HCT116 (cell line): ENCODE measurements around the gene TMEM205. TPM values are rescaled to one million over a fixed set of nuclear protein-coding genes. Genes with fewer than 3 reads are reported as not detected.
A peak's percentile ranks its signal among the peaks of the same experiment; 100 is the strongest.

Experiments
- ATAC-seq: fragments of 200-7000 bp; cut with Tn5 transposase; 2 replicates; pipeline ENCODE4 v1.9.1; 2020; ENCODE audit warnings: mild to moderate bottlenecking, moderate library complexity
- BruUV-seq: library from RNA; stranded (reverse); fragments of 400-500 nt; replicated peaks from 2 replicates; lab custom pipeline; 2021; lab: Mats Ljungman, UMichigan
- CTCF ChIA-PET: fragments of 300-600 bp; sonication (Branson Sonifier 250); formaldehyde crosslinking; loops from one replicate; lab custom pipeline; 2021; ENCODE audit warnings: antibody characterized with exemption; lab: Charles Lee
- POLR2A ChIA-PET: fragments of 300-600, 350-600 bp; sonication (Branson Sonifier 250); formaldehyde crosslinking; loops from one replicate; lab custom pipeline; 2021; ENCODE audit warnings: antibody characterized with exemption; lab: Charles Lee
- RAD21 ChIA-PET, 2 experiments: fragments of 300-600 bp; sonication (Branson Sonifier 250); formaldehyde crosslinking; loops; one replicate each; lab custom pipeline; 2023; ENCODE audit warnings: low total read pairs in 2 of 2; ENCODE audit not compliant: uncharacterized antibody in 2 of 2, unreplicated experiment in 2 of 2, low non-redundant PET in 1 of 2; lab: Charles Lee
- DNase-seq: peaks from one replicate; pipeline ENCODE4 v3.0.0-alpha.2; 2010; ENCODE audit warnings: low read depth, low spot score
- H2AFZ ChIP-seq: fragments of 200-600 bp; shearing (Covaris generic), sonication (generic); 2 replicates; pipeline ENCODE4 v1.6.1; 2017; ENCODE audit warnings: low read depth, mixed run types, mixed read lengths, antibody characterized with exemption, low read length; ENCODE audit not compliant: poor library complexity, severe bottlenecking
- H3K27ac ChIP-seq: 2 replicates; pipeline ENCODE4 v1.5.1; 2012; ENCODE audit warnings: low read depth, low read length
- H3K27me3 ChIP-seq: fragments of 200-600 bp; sonication (generic); 2 replicates; pipeline ENCODE4 v1.6.1; 2016; ENCODE audit warnings: mixed run types, low read length, mixed read lengths; ENCODE audit not compliant: insufficient read depth
- H3K36me3 ChIP-seq, 2 experiments: fragments of 200-500 bp in 1 of 2; fragments of 200-600 bp in 1 of 2; sonication (Bioruptor generic) in 1 of 2; sonication (generic) in 1 of 2; 2 replicates each; pipeline versions ENCODE4 v1.5.1 to v1.6.1; 2014 to 2016; ENCODE audit warnings: low read length in 2 of 2, inconsistent platforms in 1 of 2, mixed read lengths in 1 of 2, mixed run types in 1 of 2; ENCODE audit not compliant: insufficient read depth in 2 of 2, control insufficient read depth in 1 of 2
- H3K4me1 ChIP-seq, 2 experiments: fragments of 200-600 bp in 1 of 2; sonication (generic) in 1 of 2; 2 replicates each; pipeline versions ENCODE4 v1.5.1 to v1.6.1; 2012 to 2017; ENCODE audit warnings: low read length in 2 of 2, inconsistent platforms in 1 of 2, mild to moderate bottlenecking in 1 of 2, mixed read lengths in 1 of 2, mixed run types in 1 of 2, moderate library complexity in 1 of 2; ENCODE audit not compliant: insufficient read depth in 2 of 2, control insufficient read depth in 1 of 2
- H3K4me2 ChIP-seq: fragments of 200-600 bp; sonication (generic); 2 replicates; pipeline ENCODE4 v1.6.1; 2017; ENCODE audit warnings: mixed run types, low read length, mixed read lengths
- H3K4me3 ChIP-seq, 2 experiments: fragments of 200-600 bp in 1 of 2; sonication (generic) in 1 of 2; replicated peaks in 1 of 2; 2 replicates each; pipeline ENCODE4 v1.5.1; 2011 to 2016; ENCODE audit warnings: low read length in 2 of 2, control low read depth in 1 of 2, low read depth in 1 of 2, mild to moderate bottlenecking in 1 of 2, mixed read lengths in 1 of 2, mixed run types in 1 of 2
- H3K79me2 ChIP-seq: fragments of 200-600 bp; sonication (generic); 2 replicates; pipeline ENCODE4 v1.6.1; 2017; ENCODE audit warnings: mild to moderate bottlenecking, mixed run types, low read length, moderate library complexity, mixed read lengths; ENCODE audit not compliant: insufficient read depth
- H3K9ac ChIP-seq: fragments of 200-600 bp; sonication (generic); 2 replicates; pipeline ENCODE4 v1.6.1; 2016; ENCODE audit warnings: low read length, mixed read lengths
- H3K9me2 ChIP-seq: fragments of 200-600 bp; sonication (generic), shearing (Covaris generic); 2 replicates; pipeline ENCODE4 v1.6.1; 2017; ENCODE audit warnings: mixed run types, mild to moderate bottlenecking, moderate library complexity; ENCODE audit not compliant: insufficient read depth
- H3K9me3 ChIP-seq, 2 experiments: fragments of 200-500 bp in 1 of 2; fragments of 200-600 bp in 1 of 2; sonication (Bioruptor generic) in 1 of 2; sonication (generic) in 1 of 2; 2 replicates each; pipeline ENCODE4 v1.6.1; 2014 to 2017; ENCODE audit warnings: low read length in 2 of 2, mixed read lengths in 2 of 2, inconsistent platforms in 1 of 2, low read depth in 1 of 2, mild to moderate bottlenecking in 1 of 2, mixed run types in 1 of 2, moderate library complexity in 1 of 2; ENCODE audit not compliant: control insufficient read depth in 1 of 2, insufficient read depth in 1 of 2
- H4K20me1 ChIP-seq: fragments of 200-600 bp; sonication (generic), shearing (Covaris generic); 2 replicates; pipeline ENCODE4 v1.6.1; 2017; ENCODE audit warnings: mixed run types, mild to moderate bottlenecking, moderate library complexity; ENCODE audit not compliant: insufficient read depth
- ATF3 ChIP-seq: IDR thresholded peaks from 2 replicates; pipeline ENCODE4 v1.6.1; 2012
- CBX3 ChIP-seq: IDR thresholded peaks from 2 replicates; pipeline ENCODE4 v1.6.1; 2012; ENCODE audit warnings: low read depth
- EZH2 ChIP-seq: fragments of 200-600 bp; sonication (generic); IDR thresholded peaks from 2 replicates; pipeline ENCODE4 v1.6.1; 2017; ENCODE audit warnings: antibody characterized with exemption, mixed run types
- JUND ChIP-seq: IDR thresholded peaks from 2 replicates; pipeline ENCODE4 v1.6.1; 2012
- POLR2AphosphoS5 ChIP-seq: IDR thresholded peaks from 2 replicates; pipeline ENCODE4 v1.6.1; 2011; ENCODE audit warnings: mild to moderate bottlenecking, low read depth, low read length, moderate library complexity
- RAD21 ChIP-seq: IDR thresholded peaks from 2 replicates; pipeline ENCODE4 v1.6.1; 2012; ENCODE audit warnings: low read depth, mild to moderate bottlenecking
- SIN3A ChIP-seq: IDR thresholded peaks from 2 replicates; pipeline ENCODE4 v1.6.1; 2012; ENCODE audit warnings: low read depth
- SRF ChIP-seq: IDR thresholded peaks from 2 replicates; pipeline ENCODE4 v1.6.1; 2012; ENCODE audit warnings: low read depth
- YY1 ChIP-seq: IDR thresholded peaks from 2 replicates; pipeline ENCODE4 v1.6.1; 2011; ENCODE audit warnings: low read length, low read depth, moderate library complexity, mild to moderate bottlenecking; ENCODE audit not compliant: insufficient replicate concordance; ENCODE audit errors: extremely low read depth
- ZNF274 ChIP-seq: fragments of 200-500 bp; sonication (Bioruptor generic); IDR thresholded peaks from 2 replicates; pipeline ENCODE4 v1.6.1; 2014; ENCODE audit warnings: mild to moderate bottlenecking, low read depth, low read length, inconsistent platforms
- intact Hi-C: fragments of 100-400 bp; cut with micrococcal nuclease; formaldehyde crosslinking; loops from 2 replicates; pipeline ENCODE4 v1.10.0; 2022
- total RNA-seq: library from RNA; stranded (reverse); gene quantifications from one replicate; pipeline ENCODE4 v1.2.1, GENCODE V29; 2021; ENCODE audit not compliant: unreplicated experiment
- TF ChIP-seq, protein P1 (sequence below), 3 experiments: fragments of 200-600 bp in 1 of 3; sonication (generic) in 1 of 3; IDR thresholded peaks in 2 of 3; conservative IDR thresholded peaks in 1 of 3; 2 replicates each; pipeline ENCODE4 v1.5.1; 2012 to 2017; ENCODE audit warnings: low read depth in 2 of 3, low read length in 2 of 3, antibody characterized with exemption in 1 of 3, borderline replicate concordance in 1 of 3, control low read depth in 1 of 3, mild to moderate bottlenecking in 1 of 3, mixed read lengths in 1 of 3, mixed run types in 1 of 3, moderate library complexity in 1 of 3; ENCODE audit not compliant: insufficient read depth in 1 of 3

Gene TMEM205
- total RNA-seq, 1 experiment from 2014 or later = 55.9 TPM

DNA sequence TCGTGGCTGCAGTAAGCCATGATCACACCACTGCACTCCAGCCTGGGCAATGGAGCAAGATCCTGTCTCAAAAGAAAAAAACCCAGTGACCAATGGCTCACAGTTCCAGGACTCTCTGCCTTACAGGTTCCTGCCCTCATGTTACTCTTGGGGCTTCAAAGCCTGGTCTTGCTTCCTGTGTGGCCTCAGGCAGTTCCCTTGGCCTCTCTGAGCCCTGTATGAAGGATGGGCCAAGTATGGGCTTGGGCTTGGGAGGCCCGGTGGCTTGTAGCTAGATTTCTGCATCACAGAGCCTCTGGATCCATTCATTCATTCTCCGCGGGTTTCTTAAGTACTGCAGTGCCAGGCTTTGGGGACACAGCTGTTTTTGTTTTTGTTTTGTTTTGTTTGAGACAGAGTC is 50.9 kb downstream of the TMEM205 start:
- H3K4me3 ChIP-seq = no peak overlapping the region
- RAD21 ChIA-PET = no interaction called here
- TF ChIP-seq ATF3 (no peak), EZH2 (no peak), CBX3 (no peak)
- TF ChIP-seq, all 23 proteins: peak for 0
- Histone ChIP-seq H3K9me3 (no peaks in the 10 kb centered on the region), H3K36me3 (no peaks in the 10 kb centered on the region), H3K27ac (no peak overlapping the region), H4K20me1 (no peaks in the 10 kb centered on the region), H3K4me2 (0 out of 2 replicates have a peak overlapping the region, but pooled peaks have one; percentile 6), H3K27me3 (no peaks in the 10 kb centered on the region), H3K9ac (no peak overlapping the region), H3K9me2 (no peaks in the 10 kb centered on the region), H2AFZ (no peak overlapping the region), H3K4me1 (peaks cover 18 to 30% of the 10 kb centered on the region in 2 experiments), H3K79me2 (no peaks in the 10 kb centered on the region)
- ATAC-seq (no peak), DNase-seq (no peak)
- BruUV-seq = no TSS peak
- intact Hi-C loops = loop anchor here (2.0 kb wide), 1 partner anchor 188 kb away; no protein-coding TSS in a partner anchor
- CTCF ChIA-PET = interaction anchor here (1.0 to 2.6 kb wide), 2 partner anchors 9 to 87 kb away, joined by 3 to 10 read pairs; no protein-coding TSS in a partner anchor
- POLR2A ChIA-PET = interaction anchor here (1.6 kb wide), 1 partner anchor 86 kb away, joined by 3 read pairs; no protein-coding TSS in a partner anchor

DNA sequence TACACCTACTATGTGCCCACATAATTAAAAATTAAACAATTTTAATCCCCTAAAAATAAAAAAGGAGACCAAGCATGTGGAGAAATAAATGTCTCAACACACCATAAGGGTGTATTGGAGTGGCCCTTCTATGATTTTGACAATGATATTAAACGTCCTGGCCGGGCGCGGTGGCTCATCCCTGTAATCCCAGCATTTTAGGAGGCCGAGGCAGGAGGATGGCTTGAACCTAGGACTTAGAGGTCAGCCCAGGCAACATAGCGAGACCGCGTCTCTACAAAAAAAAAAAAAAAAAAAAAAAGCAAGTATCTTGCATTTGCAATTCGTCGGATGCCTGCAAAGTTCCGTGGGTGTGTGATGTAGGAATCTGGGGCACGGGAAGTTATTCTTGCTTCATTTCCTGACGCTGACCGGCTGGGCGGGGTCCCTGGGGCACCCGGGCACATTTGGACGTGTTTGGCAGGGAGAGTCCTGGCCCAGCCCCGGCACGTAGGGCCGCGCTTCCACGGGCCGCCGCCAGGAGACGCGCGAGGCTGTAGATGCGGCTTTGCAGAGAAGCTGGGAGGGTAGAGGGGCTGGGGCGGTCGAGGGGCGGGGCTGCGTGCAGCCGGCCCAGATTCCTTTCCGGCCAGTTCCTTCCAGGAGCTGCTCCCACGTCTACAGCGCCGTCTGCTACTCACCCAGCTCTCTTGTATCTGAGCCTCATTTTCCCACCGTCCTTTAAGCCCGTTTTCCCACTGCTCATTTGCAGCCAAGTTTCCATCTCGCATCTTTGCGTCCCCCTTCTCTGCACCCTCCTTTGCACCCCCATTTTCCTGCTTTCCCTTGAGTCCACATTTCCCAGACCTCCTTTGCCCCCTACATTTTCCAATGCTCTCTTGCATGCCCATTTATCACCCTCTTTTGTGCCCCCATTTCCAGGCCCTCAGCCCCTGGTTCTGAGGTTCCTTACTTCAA is 52.4 kb downstream of the TMEM205 start:
- Histone ChIP-seq H3K27me3 (no peaks in the 10 kb centered on the region), H3K36me3 (no peaks in the 10 kb centered on the region), H3K9ac (peak overlapping the region; percentile 43; the same call in 1 of the 2 replicates), H3K4me3 (peak overlapping the region; percentile 36 to 51), H3K9me2 (no peaks in the 10 kb centered on the region), H3K4me1 (peaks cover 18 to 30% of the 10 kb centered on the region in 2 experiments), H3K79me2 (no peaks in the 10 kb centered on the region), H3K9me3 (no peaks in the 10 kb centered on the region), H4K20me1 (no peaks in the 10 kb centered on the region), H3K27ac (peak overlapping the region; percentile 39), H3K4me2 (peak overlapping the region; percentile 72), H2AFZ (peak overlapping the region; percentile 95)
- POLR2A ChIA-PET = interaction anchor here (0.7 to 0.9 kb wide), 3 partner anchors 52 to 346 kb away, joined by 3 to 4 read pairs (median 3); partner anchors contain the start of genes CCDC159, SWSAP1 and TMEM205
- ATAC-seq = peak; percentile 99
- BruUV-seq = no TSS peak
- RAD21 ChIA-PET = interaction anchor here (0.6 to 1.6 kb wide), 7 partner anchors 51 to 423 kb away, joined by 3 to 7 read pairs (median 4); partner anchors contain the start of gene SWSAP1 (in 2 of the 2)
- DNase-seq = peak; percentile 79
- TF ChIP-seq CBX3 (peak; percentile 46), ATF3 (no peak), YY1 (peak; percentile 56), POLR2AphosphoS5 (peak; percentile 70), RAD21 (peak; percentile 99), SIN3A (no peak), ZNF274 (no peak), JUND (no peak), SRF (no peak)
- TF ChIP-seq, protein P1, sequence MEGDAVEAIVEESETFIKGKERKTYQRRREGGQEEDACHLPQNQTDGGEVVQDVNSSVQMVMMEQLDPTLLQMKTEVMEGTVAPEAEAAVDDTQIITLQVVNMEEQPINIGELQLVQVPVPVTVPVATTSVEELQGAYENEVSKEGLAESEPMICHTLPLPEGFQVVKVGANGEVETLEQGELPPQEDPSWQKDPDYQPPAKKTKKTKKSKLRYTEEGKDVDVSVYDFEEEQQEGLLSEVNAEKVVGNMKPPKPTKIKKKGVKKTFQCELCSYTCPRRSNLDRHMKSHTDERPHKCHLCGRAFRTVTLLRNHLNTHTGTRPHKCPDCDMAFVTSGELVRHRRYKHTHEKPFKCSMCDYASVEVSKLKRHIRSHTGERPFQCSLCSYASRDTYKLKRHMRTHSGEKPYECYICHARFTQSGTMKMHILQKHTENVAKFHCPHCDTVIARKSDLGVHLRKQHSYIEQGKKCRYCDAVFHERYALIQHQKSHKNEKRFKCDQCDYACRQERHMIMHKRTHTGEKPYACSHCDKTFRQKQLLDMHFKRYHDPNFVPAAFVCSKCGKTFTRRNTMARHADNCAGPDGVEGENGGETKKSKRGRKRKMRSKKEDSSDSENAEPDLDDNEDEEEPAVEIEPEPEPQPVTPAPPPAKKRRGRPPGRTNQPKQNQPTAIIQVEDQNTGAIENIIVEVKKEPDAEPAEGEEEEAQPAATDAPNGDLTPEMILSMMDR (IDR thresholded peaks at IDR 0.05 in 2 of 3, conservative IDR thresholded peaks at IDR 0.05 in 1 of 3; ENCODE audit: borderline replicate concordance in 1 of 3, insufficient read depth in 1 of 3, low read depth in 2 of 3, low read length in 2 of 3) = peak; percentile 92 to 96 (median 95)
- CTCF ChIA-PET = interaction anchor here (0.6 to 1.5 kb wide), 21 partner anchors 9 to 350 kb away, joined by 3 to 14 read pairs (median 4); partner anchors contain the start of genes CCDC159, ODAD3, PRKCSH and SWSAP1
- intact Hi-C loops = loop anchor here (2.0 to 5.0 kb wide), 3 partner anchors 89 to 189 kb away; partner anchors contain the start of genes EPOR, ODAD3 and PRKCSH
